ENCODE data around the gene LIMD2.

DNA sequence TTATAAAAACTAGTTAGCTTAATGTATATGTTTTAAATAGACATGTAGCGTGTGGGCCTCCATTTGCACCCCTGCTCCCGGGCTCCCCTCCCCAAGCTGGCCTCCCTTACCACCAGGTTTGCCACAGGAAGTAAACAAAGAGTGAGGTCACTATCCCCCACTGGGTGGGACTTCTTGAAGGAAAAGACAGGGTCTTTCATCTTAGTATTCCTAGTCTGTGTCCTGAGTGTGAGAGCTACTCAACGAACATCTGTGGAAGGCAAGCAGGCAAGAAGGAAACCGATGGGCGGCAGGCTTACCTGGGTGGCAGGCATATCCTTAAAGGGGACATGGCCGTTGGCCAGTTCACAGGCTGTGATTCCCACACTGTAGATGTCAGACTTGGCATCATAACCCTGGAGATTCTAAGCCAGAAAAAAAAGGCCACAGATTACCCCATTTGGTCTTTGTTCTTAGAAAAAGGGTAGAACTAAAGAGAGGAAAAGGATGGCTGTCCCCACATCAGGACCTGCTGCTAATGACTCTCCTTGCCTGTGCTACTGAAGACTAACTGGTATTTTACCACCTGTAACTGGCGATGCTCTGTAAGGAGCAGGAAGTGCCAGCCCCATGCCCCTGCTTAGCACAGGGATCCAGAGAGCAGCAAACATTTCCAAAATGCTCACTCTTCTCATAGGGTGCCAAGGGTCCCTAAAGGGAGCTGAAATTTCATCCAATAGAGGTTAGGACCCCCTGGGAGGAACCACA is 6.6 kb upstream of the LIMD2 start:
- TF ChIP-seq, protein P1, sequence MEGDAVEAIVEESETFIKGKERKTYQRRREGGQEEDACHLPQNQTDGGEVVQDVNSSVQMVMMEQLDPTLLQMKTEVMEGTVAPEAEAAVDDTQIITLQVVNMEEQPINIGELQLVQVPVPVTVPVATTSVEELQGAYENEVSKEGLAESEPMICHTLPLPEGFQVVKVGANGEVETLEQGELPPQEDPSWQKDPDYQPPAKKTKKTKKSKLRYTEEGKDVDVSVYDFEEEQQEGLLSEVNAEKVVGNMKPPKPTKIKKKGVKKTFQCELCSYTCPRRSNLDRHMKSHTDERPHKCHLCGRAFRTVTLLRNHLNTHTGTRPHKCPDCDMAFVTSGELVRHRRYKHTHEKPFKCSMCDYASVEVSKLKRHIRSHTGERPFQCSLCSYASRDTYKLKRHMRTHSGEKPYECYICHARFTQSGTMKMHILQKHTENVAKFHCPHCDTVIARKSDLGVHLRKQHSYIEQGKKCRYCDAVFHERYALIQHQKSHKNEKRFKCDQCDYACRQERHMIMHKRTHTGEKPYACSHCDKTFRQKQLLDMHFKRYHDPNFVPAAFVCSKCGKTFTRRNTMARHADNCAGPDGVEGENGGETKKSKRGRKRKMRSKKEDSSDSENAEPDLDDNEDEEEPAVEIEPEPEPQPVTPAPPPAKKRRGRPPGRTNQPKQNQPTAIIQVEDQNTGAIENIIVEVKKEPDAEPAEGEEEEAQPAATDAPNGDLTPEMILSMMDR (conservative IDR thresholded peaks at IDR 0.05; ENCODE audit: low read length): no peak
- no peak for TF ChIP-seq EZH2phosphoT487 (IDR thresholded peaks at IDR 0.05; ENCODE audit: borderline replicate concordance)

Measured in Loucy (cell line).